Epidermal melanocyte (primary cell): ENCODE data around the gene LOXL1.
A peak's percentile ranks its signal among the peaks of the same experiment; 100 is the strongest.

ENCODE experiments used
- DNase-seq: peaks from one replicate; pipeline ENCODE4 v3.0.0; 2011; ENCODE audit warnings: low spot score; ENCODE audit not compliant: insufficient read length

Gene LOXL1

GRCh38 chr15:73926219-73927002, at the start of gene LOXL1:
Gene LOXL1, plus strand, starts transcription at chr15:73926462. Its CDS starts 322 bp downstream, at chr15:73926784.
- DNase-seq = peak; percentile 86

- DNase-seq = no peak
Measured at GRCh38 chr15:73879426-73879825, 46.8 kb upstream of the LOXL1 start.

- DNase-seq = no peak
Measured at GRCh38 chr15:73881579-73882320, 44.5 kb upstream of the LOXL1 start.

- DNase-seq = no peak
Measured at GRCh38 chr15:73882761-73883419, 43.4 kb upstream of the LOXL1 start.

GRCh38 chr15:73884159-73884558, 42.1 kb upstream of the LOXL1 start:
- DNase-seq = no peak

- DNase-seq = no peak
Measured at GRCh38 chr15:73885954-73886700, 40.1 kb upstream of the LOXL1 start.

GRCh38 chr15:73886717-73887345, 39.4 kb upstream of the LOXL1 start:
- no peak for DNase-seq

GRCh38 chr15:73887481-73887880, 38.8 kb upstream of the LOXL1 start:
- DNase-seq = no peak

GRCh38 chr15:73888224-73889041, 37.8 kb upstream of the LOXL1 start:
- DNase-seq = no peak

- no peak for DNase-seq
Measured at GRCh38 chr15:73889053-73889761, 37.1 kb upstream of the LOXL1 start.

- DNase-seq = no peak
Measured at GRCh38 chr15:73889762-73890124, 36.5 kb upstream of the LOXL1 start.

GRCh38 chr15:73891328-73892315, 34.6 kb upstream of the LOXL1 start:
- DNase-seq = no peak

GRCh38 chr15:73892446-73893226, 33.6 kb upstream of the LOXL1 start:
- DNase-seq = no peak

- no peak for DNase-seq
Measured at GRCh38 chr15:73894133-73894814, 32.0 kb upstream of the LOXL1 start.

- peak; percentile 40 for DNase-seq
Measured at GRCh38 chr15:73897441-73898261, 28.6 kb upstream of the LOXL1 start.
